ENCODE data around the gene RNF7. TPM values are rescaled to one million over a fixed set of nuclear protein-coding genes. Genes with fewer than 3 reads are reported as not detected.

RNF7 gene
- total and polyA plus RNA-seq, 5 donors from 2014 or later, result 65.4 to 169 (median 155) TPM

GRCh38 chr3:141737093-141737492, 1.0 kb upstream of the RNF7 start:
- peaks cover 35% of the 10 kb centered on the region for H3K4me1 ChIP-seq (ENCODE audit: control insufficient read depth, insufficient read depth, low read length, poor library complexity, severe bottlenecking)
- peaks cover 5% of the 10 kb centered on the region for H3K27me3 Mint-ChIP-seq
- no peak for ATAC-seq (ENCODE audit: low read depth in 2 of 2)
- no peak overlapping the region for H3K4me3 Mint-ChIP-seq
- peak overlapping the region; percentile 86 for H3K27ac ChIP-seq (ENCODE audit: insufficient read depth, low read length, poor library complexity, severe bottlenecking)
- H3K4me3 ChIP-seq (ENCODE audit: low read depth, low read length), result peak overlapping the region; percentile 83
- H3K27me3 ChIP-seq (ENCODE audit: control insufficient read depth, insufficient read depth, low read length), result no peaks in the 10 kb centered on the region
- H3K9me3 Mint-ChIP-seq, result peaks cover 0 to 1% (median 0%) of the 10 kb centered on the region in 7 donors
- H3K36me3 ChIP-seq (ENCODE audit: control insufficient read depth, insufficient read depth, low read length), result peaks cover 7% of the 10 kb centered on the region
- no peaks in the 10 kb centered on the region for H3K9me3 ChIP-seq (ENCODE audit: control insufficient read depth in 2 of 2, low read length in 2 of 2)
- no peak for DNase-seq
- H3K36me3 Mint-ChIP-seq, result no peaks in the 10 kb centered on the region
- peaks cover 3 to 38% (median 26%) of the 10 kb centered on the region in 4 donors for H3K4me1 Mint-ChIP-seq
- H3K27ac Mint-ChIP-seq, result peak overlapping the region; percentile 29 to 65 (median 65)

- Mint-ChIP-seq H3K4me1 (peaks cover 3 to 43% (median 29%) of the 10 kb centered on the region in 4 donors), H3K27ac (peak overlapping the region; percentile 92 to 98 (median 97)), H3K9me3 (peaks cover 0 to 1% (median 0%) of the 10 kb centered on the region in 7 donors), H3K4me3 (peak overlapping the region; percentile 99 to 100 (median 100)), H3K27me3 (peaks cover 5% of the 10 kb centered on the region), H3K36me3 (no peaks in the 10 kb centered on the region)
- H3K9me3 ChIP-seq (ENCODE audit: control insufficient read depth in 2 of 2, low read length in 2 of 2), result no peaks in the 10 kb centered on the region
- peak overlapping the region; percentile 83 for H3K4me3 ChIP-seq (ENCODE audit: low read depth, low read length)
- peaks cover 8% of the 10 kb centered on the region for H3K36me3 ChIP-seq (ENCODE audit: control insufficient read depth, insufficient read depth, low read length)
- no peaks in the 10 kb centered on the region for H3K27me3 ChIP-seq (ENCODE audit: control insufficient read depth, insufficient read depth, low read length)
- H3K4me1 ChIP-seq (ENCODE audit: control insufficient read depth, insufficient read depth, low read length, poor library complexity, severe bottlenecking), result peaks cover 38% of the 10 kb centered on the region
- DNase-seq (no peak), ATAC-seq (ENCODE audit: low read depth in 2 of 2) (no peak)
- H3K27ac ChIP-seq (ENCODE audit: insufficient read depth, low read length, poor library complexity, severe bottlenecking), result peak overlapping the region; percentile 86
These were observed 448 bp upstream of the RNF7 start for GRCh38 chr3:141737678-141738021.

GRCh38 chr3:141738891-141739363, 829 bp downstream of the RNF7 start:
- H3K27ac Mint-ChIP-seq, result peak overlapping the region; percentile 97 to 98 (median 98)
- ATAC-seq (ENCODE audit: low read depth in 2 of 2), result no peak
- H3K27me3 Mint-ChIP-seq, result peaks cover 5% of the 10 kb centered on the region
- DNase-seq, result peak in 2 of 3 donors; percentile 46 to 69
- H3K4me1 ChIP-seq (ENCODE audit: control insufficient read depth, insufficient read depth, low read length, poor library complexity, severe bottlenecking), result peaks cover 49% of the 10 kb centered on the region
- H3K9me3 Mint-ChIP-seq, result peaks cover 0 to 1% (median 0%) of the 10 kb centered on the region in 7 donors
- no peaks in the 10 kb centered on the region for H3K9me3 ChIP-seq (ENCODE audit: control insufficient read depth in 2 of 2, low read length in 2 of 2)
- peak overlapping the region; percentile 100 for H3K4me3 ChIP-seq (ENCODE audit: low read depth, low read length)
- peak overlapping the region; percentile 99 to 100 (median 100) for H3K4me3 Mint-ChIP-seq
- peaks cover 6% of the 10 kb centered on the region for H3K36me3 Mint-ChIP-seq
- no peaks in the 10 kb centered on the region for H3K27me3 ChIP-seq (ENCODE audit: control insufficient read depth, insufficient read depth, low read length)
- H3K4me1 Mint-ChIP-seq, result peaks cover 8 to 50% (median 37%) of the 10 kb centered on the region in 4 donors
- H3K36me3 ChIP-seq (ENCODE audit: control insufficient read depth, insufficient read depth, low read length), result peaks cover 17% of the 10 kb centered on the region
- H3K27ac ChIP-seq (ENCODE audit: insufficient read depth, low read length, poor library complexity, severe bottlenecking), result peak overlapping the region; percentile 85

GRCh38 chr3:141739731-141740130, 1.6 kb downstream of the RNF7 start:
- peaks cover 25% of the 10 kb centered on the region for H3K36me3 ChIP-seq (ENCODE audit: control insufficient read depth, insufficient read depth, low read length)
- H3K4me1 Mint-ChIP-seq, result peaks cover 16 to 56% (median 45%) of the 10 kb centered on the region in 4 donors
- no peaks in the 10 kb centered on the region for H3K27me3 Mint-ChIP-seq

GRCh38 chr3:141740349-141740748, 2.3 kb downstream of the RNF7 start:
- ATAC-seq (ENCODE audit: low read depth in 2 of 2) (no peak), DNase-seq (no peak)
- Histone ChIP-seq H3K4me1 (ENCODE audit: control insufficient read depth, insufficient read depth, low read length, poor library complexity, severe bottlenecking) (peaks cover 54% of the 10 kb centered on the region), H3K27ac (ENCODE audit: insufficient read depth, low read length, poor library complexity, severe bottlenecking) (no peak overlapping the region), H3K9me3 (ENCODE audit: control insufficient read depth in 2 of 2, low read length in 2 of 2) (no peaks in the 10 kb centered on the region), H3K36me3 (ENCODE audit: control insufficient read depth, insufficient read depth, low read length) (peaks cover 31% of the 10 kb centered on the region), H3K27me3 (ENCODE audit: control insufficient read depth, insufficient read depth, low read length) (no peaks in the 10 kb centered on the region), H3K4me3 (ENCODE audit: low read depth, low read length) (peak overlapping the region; percentile 100)
- H3K4me1 Mint-ChIP-seq, result peaks cover 17 to 56% (median 47%) of the 10 kb centered on the region in 4 donors
- peaks cover 10% of the 10 kb centered on the region for H3K36me3 Mint-ChIP-seq
- peak overlapping the region in 2 of 3 donors; percentile 21 to 49 for H3K27ac Mint-ChIP-seq
- H3K9me3 Mint-ChIP-seq, result peaks cover 0 to 1% (median 0%) of the 10 kb centered on the region in 7 donors
- H3K4me3 Mint-ChIP-seq, result peak overlapping the region; percentile 99 to 100 (median 100)
- no peaks in the 10 kb centered on the region for H3K27me3 Mint-ChIP-seq

More at GRCh38 chr3:141739731-141740130, 1.6 kb downstream of the RNF7 start:
- Histone ChIP-seq H3K4me1 (ENCODE audit: control insufficient read depth, insufficient read depth, low read length, poor library complexity, severe bottlenecking) (peaks cover 54% of the 10 kb centered on the region), H3K27me3 (ENCODE audit: control insufficient read depth, insufficient read depth, low read length) (no peaks in the 10 kb centered on the region), H3K4me3 (ENCODE audit: low read depth, low read length) (peak overlapping the region; percentile 100), H3K9me3 (ENCODE audit: control insufficient read depth in 2 of 2, low read length in 2 of 2) (no peaks in the 10 kb centered on the region), H3K27ac (ENCODE audit: insufficient read depth, low read length, poor library complexity, severe bottlenecking) (peak overlapping the region; percentile 85)
- peaks cover 6% of the 10 kb centered on the region for H3K36me3 Mint-ChIP-seq
- H3K27ac Mint-ChIP-seq, result peak overlapping the region in 2 of 3 donors; percentile 49 to 98
- H3K9me3 Mint-ChIP-seq, result peaks cover 0 to 1% (median 0%) of the 10 kb centered on the region in 7 donors
- no peak for DNase-seq
- H3K4me3 Mint-ChIP-seq, result peak overlapping the region; percentile 99 to 100 (median 100)
- no peak for ATAC-seq (ENCODE audit: low read depth in 2 of 2)

GRCh38 chr3:141743305-141743704, 5.2 kb downstream of the RNF7 start:
- DNase-seq, result no peak
- H3K4me1 ChIP-seq (ENCODE audit: control insufficient read depth, insufficient read depth, low read length, poor library complexity, severe bottlenecking), result peaks cover 50% of the 10 kb centered on the region
- H3K27me3 ChIP-seq (ENCODE audit: control insufficient read depth, insufficient read depth, low read length), result no peaks in the 10 kb centered on the region
- Mint-ChIP-seq H3K9me3 (no peaks in the 10 kb centered on the region), H3K4me3 (peak overlapping the region in 1 of 4 donors; percentile 100), H3K27me3 (no peaks in the 10 kb centered on the region), H3K4me1 (peaks cover 21 to 54% (median 47%) of the 10 kb centered on the region in 4 donors), H3K27ac (peak overlapping the region in 2 of 3 donors; percentile 3 to 25), H3K36me3 (peaks cover 17% of the 10 kb centered on the region)
- H3K36me3 ChIP-seq (ENCODE audit: control insufficient read depth, insufficient read depth, low read length), result peaks cover 58% of the 10 kb centered on the region
- peak overlapping the region; percentile 26 for H3K4me3 ChIP-seq (ENCODE audit: low read depth, low read length)
- no peaks in the 10 kb centered on the region for H3K9me3 ChIP-seq (ENCODE audit: control insufficient read depth in 2 of 2, low read length in 2 of 2)
- no peak for ATAC-seq (ENCODE audit: low read depth in 2 of 2)
- H3K27ac ChIP-seq (ENCODE audit: insufficient read depth, low read length, poor library complexity, severe bottlenecking), result no peak overlapping the region

GRCh38 chr3:141746962-141747361, 8.9 kb downstream of the RNF7 start:
- Mint-ChIP-seq H3K27me3 (no peaks in the 10 kb centered on the region), H3K9me3 (no peaks in the 10 kb centered on the region), H3K36me3 (peaks cover 27% of the 10 kb centered on the region), H3K4me3 (no peak overlapping the region), H3K27ac (peak overlapping the region in 1 of 3 donors; percentile 55), H3K4me1 (peaks cover 18 to 28% (median 25%) of the 10 kb centered on the region in 4 donors)
- H3K27ac ChIP-seq (ENCODE audit: insufficient read depth, low read length, poor library complexity, severe bottlenecking), result no peak overlapping the region
- DNase-seq, result no peak
- H3K9me3 ChIP-seq (ENCODE audit: control insufficient read depth in 2 of 2, low read length in 2 of 2), result no peaks in the 10 kb centered on the region
- H3K36me3 ChIP-seq (ENCODE audit: control insufficient read depth, insufficient read depth, low read length), result peaks cover 65% of the 10 kb centered on the region
- ATAC-seq (ENCODE audit: low read depth in 2 of 2), result no peak
- peaks cover 20% of the 10 kb centered on the region for H3K4me1 ChIP-seq (ENCODE audit: control insufficient read depth, insufficient read depth, low read length, poor library complexity, severe bottlenecking)
- H3K4me3 ChIP-seq (ENCODE audit: low read depth, low read length), result no peak overlapping the region
- no peaks in the 10 kb centered on the region for H3K27me3 ChIP-seq (ENCODE audit: control insufficient read depth, insufficient read depth, low read length)

- peaks cover 19% of the 10 kb centered on the region for H3K36me3 ChIP-seq (ENCODE audit: control insufficient read depth, insufficient read depth, low read length)
- ATAC-seq (ENCODE audit: low read depth in 2 of 2), result no peak
- H3K27ac ChIP-seq (ENCODE audit: insufficient read depth, low read length, poor library complexity, severe bottlenecking), result no peak overlapping the region
- Mint-ChIP-seq H3K9me3 (peaks cover 0 to 1% (median 0%) of the 10 kb centered on the region in 7 donors), H3K4me1 (peaks cover 0 to 4% (median under 1%) of the 10 kb centered on the region in 4 donors), H3K36me3 (peaks cover 10% of the 10 kb centered on the region), H3K27me3 (no peaks in the 10 kb centered on the region), H3K4me3 (no peak overlapping the region), H3K27ac (peak overlapping the region in 2 of 3 donors; percentile 15 to 27)
- H3K4me3 ChIP-seq (ENCODE audit: low read depth, low read length), result no peak overlapping the region
- H3K9me3 ChIP-seq (ENCODE audit: control insufficient read depth in 2 of 2, low read length in 2 of 2), result no peaks in the 10 kb centered on the region
- no peaks in the 10 kb centered on the region for H3K4me1 ChIP-seq (ENCODE audit: control insufficient read depth, insufficient read depth, low read length, poor library complexity, severe bottlenecking)
- DNase-seq, result no peak
- H3K27me3 ChIP-seq (ENCODE audit: control insufficient read depth, insufficient read depth, low read length), result no peaks in the 10 kb centered on the region
These were observed 15.3 kb downstream of the RNF7 start for GRCh38 chr3:141753399-141753798.
